GM20000 (cell line): ENCODE measurements around the gene MLXIP.
"Not testable (repeated sequence)": the region's sequence is repeated elsewhere in the genome, so short reads cannot be mapped to it uniquely, and the experiment has no call there.

Experiments
- DNase-seq: peaks from one replicate; pipeline ENCODE4 v3.0.0; 2012; ENCODE audit warnings: low spot score
- TF ChIP-seq, protein P1 (sequence below): IDR thresholded peaks from 2 replicates; pipeline ENCODE4 v1.5.1; 2012; ENCODE audit warnings: mild to moderate bottlenecking, control low read depth; ENCODE audit errors: extremely low read depth, missing control alignments

The MLXIP gene

DNA sequence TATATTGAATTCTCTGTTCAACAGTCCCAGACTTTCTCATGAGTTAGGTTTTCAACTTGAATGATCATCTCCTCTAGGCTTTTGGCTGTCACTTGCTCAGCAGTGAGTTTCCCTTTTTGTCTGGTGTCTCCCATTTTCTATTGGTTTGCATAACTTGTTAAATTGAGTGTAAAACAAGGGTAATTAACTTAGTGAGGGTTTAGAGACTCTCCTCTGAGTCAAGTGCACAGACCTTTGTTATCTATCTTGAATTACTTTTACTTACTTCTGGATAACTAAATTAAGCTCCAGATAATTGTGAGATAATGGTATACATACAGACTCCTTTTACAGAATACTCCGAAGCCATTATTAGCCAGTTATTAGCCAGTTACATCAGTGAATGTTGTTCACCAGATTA, 22.0 kb downstream of the MLXIP start:
- no peak for DNase-seq
- TF ChIP-seq, protein P1, sequence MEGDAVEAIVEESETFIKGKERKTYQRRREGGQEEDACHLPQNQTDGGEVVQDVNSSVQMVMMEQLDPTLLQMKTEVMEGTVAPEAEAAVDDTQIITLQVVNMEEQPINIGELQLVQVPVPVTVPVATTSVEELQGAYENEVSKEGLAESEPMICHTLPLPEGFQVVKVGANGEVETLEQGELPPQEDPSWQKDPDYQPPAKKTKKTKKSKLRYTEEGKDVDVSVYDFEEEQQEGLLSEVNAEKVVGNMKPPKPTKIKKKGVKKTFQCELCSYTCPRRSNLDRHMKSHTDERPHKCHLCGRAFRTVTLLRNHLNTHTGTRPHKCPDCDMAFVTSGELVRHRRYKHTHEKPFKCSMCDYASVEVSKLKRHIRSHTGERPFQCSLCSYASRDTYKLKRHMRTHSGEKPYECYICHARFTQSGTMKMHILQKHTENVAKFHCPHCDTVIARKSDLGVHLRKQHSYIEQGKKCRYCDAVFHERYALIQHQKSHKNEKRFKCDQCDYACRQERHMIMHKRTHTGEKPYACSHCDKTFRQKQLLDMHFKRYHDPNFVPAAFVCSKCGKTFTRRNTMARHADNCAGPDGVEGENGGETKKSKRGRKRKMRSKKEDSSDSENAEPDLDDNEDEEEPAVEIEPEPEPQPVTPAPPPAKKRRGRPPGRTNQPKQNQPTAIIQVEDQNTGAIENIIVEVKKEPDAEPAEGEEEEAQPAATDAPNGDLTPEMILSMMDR: no peak

DNA sequence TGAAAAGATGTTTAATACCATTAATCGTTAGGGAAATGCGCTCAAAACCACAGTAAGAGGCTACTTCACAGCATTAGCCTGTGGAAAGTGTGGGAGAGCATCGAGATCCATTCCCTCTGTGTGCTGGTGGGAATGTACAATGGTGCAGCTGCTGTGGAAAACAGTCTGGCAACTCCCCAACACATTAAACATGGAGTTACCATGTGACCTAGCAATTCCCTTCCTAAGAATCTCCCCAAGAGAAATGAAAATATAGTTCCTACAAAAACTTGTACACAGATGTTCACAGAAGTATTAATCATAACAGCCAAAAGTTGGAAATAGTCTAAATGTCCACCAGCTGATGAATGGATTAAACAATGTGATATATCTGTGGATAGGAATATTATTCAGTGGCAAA, 23.8 kb downstream of the MLXIP start:
- no peak for DNase-seq
- TF ChIP-seq, protein P1: no peak

DNA sequence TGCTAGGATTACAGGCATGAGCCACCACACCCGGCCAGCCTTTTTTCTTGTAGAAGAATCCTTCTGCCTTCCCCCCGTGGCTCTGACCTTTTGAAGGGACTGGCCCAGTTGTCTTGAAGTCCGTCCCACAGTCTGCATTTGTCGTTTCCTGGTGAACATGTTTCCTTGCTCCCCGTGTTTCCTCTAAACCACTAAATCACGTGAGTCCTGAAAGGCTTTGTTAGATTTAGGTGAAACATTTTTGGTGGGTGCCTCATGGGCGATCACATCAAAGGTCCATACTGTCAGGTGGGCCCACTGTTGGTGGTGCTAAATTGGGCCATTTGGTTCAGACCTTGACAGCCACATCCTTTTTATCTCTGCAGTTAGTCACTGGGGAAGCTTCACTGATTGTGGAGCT, 26.3 kb downstream of the MLXIP start:
- TF ChIP-seq, protein P1: no peak

DNA sequence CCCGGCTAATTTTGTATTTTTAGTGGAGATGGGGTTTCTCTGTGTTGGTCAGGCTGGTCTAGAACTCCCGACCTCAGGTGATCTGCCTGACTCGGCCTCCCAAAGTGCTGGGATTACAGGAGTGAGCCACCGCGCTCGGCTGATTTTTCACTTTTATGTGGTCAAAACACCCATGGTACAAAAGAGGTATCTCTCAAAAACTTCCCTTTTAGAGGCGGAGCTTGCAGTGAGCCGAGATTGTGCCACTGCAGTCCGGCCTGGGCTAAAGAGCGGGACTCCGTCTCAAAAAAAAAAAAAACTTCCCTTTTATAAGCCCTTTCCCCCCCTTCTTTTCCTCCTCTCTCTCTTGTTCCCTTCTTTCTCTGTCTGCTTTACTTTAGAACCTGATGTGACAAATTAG, 26.9 kb downstream of the MLXIP start:
- not testable (repeated sequence) for DNase-seq

More for the DNA sequence above, 26.3 kb downstream of the MLXIP start:
- no peak for DNase-seq

DNA sequence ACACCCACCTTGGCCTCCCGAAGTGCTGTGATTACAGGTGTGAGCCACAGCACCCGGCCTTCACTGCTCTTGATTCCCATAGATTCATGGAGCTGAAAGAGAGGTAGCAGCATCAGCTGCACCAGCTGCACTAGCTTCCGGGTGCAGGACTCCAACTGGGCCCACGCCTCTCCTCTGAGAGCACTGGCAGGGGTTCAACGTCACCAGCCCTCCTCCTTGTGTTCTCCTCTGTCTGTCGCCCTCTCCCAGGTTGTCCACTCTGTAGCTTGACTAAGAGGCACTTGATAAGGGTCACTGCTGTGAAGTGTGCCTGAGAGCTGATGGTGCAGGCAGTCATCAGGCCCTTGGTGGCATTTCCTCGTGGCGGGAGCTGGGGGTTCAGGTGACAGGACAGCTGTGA, 28.3 kb downstream of the MLXIP start:
- no peak for DNase-seq
- TF ChIP-seq, protein P1: no peak

DNA sequence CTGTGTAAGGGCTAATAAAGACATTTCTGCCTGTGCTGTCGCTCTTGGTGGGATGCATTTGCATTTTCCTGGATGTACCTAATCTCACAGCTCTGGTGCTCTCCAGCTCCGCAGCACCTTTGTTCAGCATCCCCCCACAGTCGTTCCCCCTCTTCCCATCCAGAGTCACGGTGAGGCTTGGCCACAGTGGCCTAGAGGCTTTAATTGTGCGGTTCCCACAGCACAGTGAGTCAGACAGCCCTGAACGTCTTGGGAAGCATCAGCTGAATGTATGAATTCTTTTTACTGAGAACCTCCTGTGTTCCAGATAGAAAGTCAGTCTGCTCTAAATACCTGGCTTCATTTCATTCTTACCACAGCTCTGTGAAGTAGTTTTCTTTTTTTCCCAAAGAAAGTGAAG, 28.7 kb downstream of the MLXIP start:
- TF ChIP-seq, protein P1: no peak
- no peak for DNase-seq

DNA sequence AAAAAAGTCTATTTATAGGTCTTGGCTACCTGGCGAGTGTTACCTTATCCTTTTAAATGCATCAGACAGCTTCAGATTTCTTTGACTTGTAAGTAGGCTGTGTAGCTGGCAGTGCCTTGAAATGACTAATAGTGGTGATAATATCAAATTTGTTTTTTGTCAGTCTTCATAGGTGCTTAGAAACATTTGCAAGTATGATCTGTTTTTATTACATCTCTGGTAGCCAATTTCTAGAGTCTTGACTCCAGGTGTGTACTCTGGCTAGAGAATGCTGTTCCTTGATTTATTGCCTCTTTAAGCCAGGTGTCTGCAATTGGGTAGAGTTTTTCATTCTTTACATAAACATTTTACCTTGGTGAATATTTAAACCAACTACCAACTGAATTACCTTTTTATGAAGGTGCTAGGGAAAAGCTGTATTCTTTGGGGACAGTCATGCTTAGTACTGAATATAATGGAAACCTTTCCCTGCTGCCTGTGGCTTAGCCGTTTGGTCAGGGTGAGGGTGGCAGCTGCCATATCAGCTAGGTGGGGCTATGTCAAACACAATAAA, 32.6 kb downstream of the MLXIP start:
- TF ChIP-seq, protein P1: no peak
- DNase-seq: no peak

DNA sequence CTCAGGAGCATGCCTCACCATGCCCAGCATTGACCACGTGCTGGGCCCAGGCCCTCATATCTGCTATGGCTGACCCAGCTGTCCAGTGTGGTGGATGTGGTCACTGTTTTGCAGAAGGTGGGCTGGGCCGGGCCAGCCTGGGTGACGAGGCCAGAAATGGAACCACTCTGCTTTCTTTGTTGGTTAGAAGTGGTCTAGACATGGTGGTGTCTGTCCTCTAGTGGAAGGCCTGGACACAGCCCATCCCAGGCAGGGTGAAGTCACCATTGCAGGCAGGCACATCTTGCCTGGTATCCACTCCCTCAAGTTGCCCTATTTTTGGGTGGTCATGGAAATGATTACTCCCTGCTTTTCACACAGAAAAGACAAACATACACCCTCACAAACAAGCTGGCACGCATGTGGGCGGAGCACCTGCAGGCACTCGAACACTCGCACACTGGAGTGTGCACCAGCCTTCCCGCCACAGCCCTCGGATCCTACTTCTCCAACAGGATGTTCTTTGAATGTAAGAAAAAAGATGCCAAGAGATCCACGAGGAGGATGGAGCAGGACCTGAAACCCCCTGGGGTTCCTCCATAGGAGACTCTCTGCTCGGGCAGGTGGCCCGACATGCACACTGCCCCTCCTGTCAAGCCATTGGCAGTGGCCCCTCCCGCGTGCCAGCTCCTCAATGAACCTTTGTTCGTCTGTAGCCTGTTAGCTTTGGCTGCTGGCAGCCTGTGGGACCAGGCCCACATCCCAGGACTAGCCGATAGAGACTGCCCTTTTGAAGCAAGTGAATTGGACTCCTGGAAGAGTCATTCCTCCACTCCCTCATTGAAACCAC, 38.4 kb downstream of the MLXIP start:
- TF ChIP-seq, protein P1: no peak
- no peak for DNase-seq
